HG03520 (cell line): Measurements from ENCODE around the gene SGSM1.

Experiments
- ATAC-seq: cut with Tn5 transposase; IDR thresholded peaks from one replicate; pipeline ENCODE4 v1.9.1; 2021; ENCODE audit warnings: mild to moderate bottlenecking, moderate library complexity; ENCODE audit not compliant: unreplicated experiment

Gene SGSM1

GRCh38 chr22:24803064-24803542 lies 2.9 kb upstream of the SGSM1 start:
- no peak for ATAC-seq

- ATAC-seq = no peak
These were observed 621 bp downstream of the SGSM1 start for GRCh38 chr22:24806663-24807001.

- no peak for ATAC-seq
These were observed 1.4 kb downstream of the SGSM1 start for GRCh38 chr22:24807284-24807950.

GRCh38 chr22:24809331-24809730 lies 3.3 kb downstream of the SGSM1 start:
- ATAC-seq = no peak

- no peak for ATAC-seq
These were observed 4.2 kb downstream of the SGSM1 start for GRCh38 chr22:24810043-24810749.

- no peak for ATAC-seq
These were observed 7.2 kb downstream of the SGSM1 start for GRCh38 chr22:24812950-24813775.

- ATAC-seq = no peak
These were observed 8.1 kb downstream of the SGSM1 start for GRCh38 chr22:24813861-24814770.

- no peak for ATAC-seq
These were observed 10.8 kb downstream of the SGSM1 start for GRCh38 chr22:24816806-24817205.

GRCh38 chr22:24819487-24819886 lies 13.5 kb downstream of the SGSM1 start:
- ATAC-seq = no peak

GRCh38 chr22:24819911-24820461 lies 14.0 kb downstream of the SGSM1 start:
- no peak for ATAC-seq

- no peak for ATAC-seq
These were observed 16.5 kb downstream of the SGSM1 start for GRCh38 chr22:24822471-24822870.

- no peak for ATAC-seq
These were observed 17.8 kb downstream of the SGSM1 start for GRCh38 chr22:24823787-24824186.

- no peak for ATAC-seq
These were observed 18.2 kb downstream of the SGSM1 start for GRCh38 chr22:24824250-24824649.

GRCh38 chr22:24824915-24825314 lies 18.9 kb downstream of the SGSM1 start:
- no peak for ATAC-seq

- no peak for ATAC-seq
These were observed 20.8 kb downstream of the SGSM1 start for GRCh38 chr22:24826710-24827285.

GRCh38 chr22:24827296-24827695 lies 21.3 kb downstream of the SGSM1 start:
- ATAC-seq = no peak

- no peak for ATAC-seq
These were observed 24.4 kb downstream of the SGSM1 start for GRCh38 chr22:24830205-24830979.

GRCh38 chr22:24831687-24832086 lies 25.7 kb downstream of the SGSM1 start:
- ATAC-seq = no peak

- ATAC-seq = no peak
These were observed 28.0 kb downstream of the SGSM1 start for GRCh38 chr22:24833881-24834495.
